Panc1 (cell line): Measurements from ENCODE around the gene GRIP1. TPM values are rescaled to one million over a fixed set of nuclear protein-coding genes. Genes with fewer than 3 reads are reported as not detected.

Experiments
- ATAC-seq: fragments of 200-7000 bp; cut with Tn5 transposase; 2 replicates; pipeline ENCODE4 v1.9.1; 2020; ENCODE audit warnings: mild to moderate bottlenecking, moderate library complexity
- BruUV-seq: library from RNA; stranded (reverse); fragments of 400-500 nt; replicated peaks from 2 replicates; lab custom pipeline; 2021; lab: Mats Ljungman, UMichigan
- CTCF ChIA-PET: fragments of 300-600 bp; sonication (Branson Sonifier 250); formaldehyde crosslinking; loops from one replicate; lab custom pipeline; 2022; ENCODE audit warnings: antibody characterized with exemption; lab: Charles Lee
- POLR2A ChIA-PET: fragments of 300-600 bp; sonication (Branson Sonifier 250); formaldehyde crosslinking; loops from one replicate; lab custom pipeline; 2022; ENCODE audit warnings: antibody characterized with exemption; lab: Charles Lee
- DNase-seq: peaks from one replicate; pipeline ENCODE4 v3.0.0-alpha.2; 2010; ENCODE audit warnings: low read depth, low spot score
- H3K27ac ChIP-seq: 2 replicates; pipeline ENCODE4 v1.5.1; 2011; ENCODE audit warnings: mild to moderate bottlenecking, low read length, inconsistent platforms
- H3K27me3 ChIP-seq: fragments of 200-500 bp; sonication (Bioruptor generic); 2 replicates; pipeline ENCODE4 v1.6.0; 2014; ENCODE audit warnings: low read length, inconsistent platforms; ENCODE audit not compliant: control insufficient read depth, insufficient read depth
- H3K36me3 ChIP-seq: fragments of 200-500 bp; sonication (Bioruptor generic); 2 replicates; pipeline ENCODE4 v1.5.1; 2014; ENCODE audit warnings: inconsistent platforms, mild to moderate bottlenecking, low read length, moderate library complexity; ENCODE audit not compliant: control insufficient read depth, insufficient read depth
- H3K4me1 ChIP-seq: 2 replicates; pipeline ENCODE4 v1.5.1; 2011; ENCODE audit warnings: inconsistent platforms, mild to moderate bottlenecking, low read length, moderate library complexity; ENCODE audit not compliant: control insufficient read depth, insufficient read depth
- H3K4me3 ChIP-seq, 2 experiments: 2 replicates each; pipeline ENCODE4 v1.5.1; 2011 to 2012; ENCODE audit warnings: low read depth in 2 of 2, low read length in 2 of 2, mild to moderate bottlenecking in 2 of 2, inconsistent platforms in 1 of 2, moderate library complexity in 1 of 2
- H3K9me3 ChIP-seq: fragments of 200-500 bp; sonication (Bioruptor generic); 2 replicates; pipeline ENCODE4 v1.5.1; 2014; ENCODE audit warnings: low read depth, mild to moderate bottlenecking, inconsistent platforms, low read length, moderate library complexity; ENCODE audit not compliant: control insufficient read depth, insufficient read depth
- POLR2AphosphoS5 ChIP-seq: IDR thresholded peaks from 2 replicates; pipeline ENCODE4 v1.6.1; 2012; ENCODE audit warnings: mild to moderate bottlenecking, low read depth, low read length, moderate library complexity
- SIN3A ChIP-seq: IDR thresholded peaks from 2 replicates; pipeline ENCODE4 v1.6.1; 2012; ENCODE audit warnings: low read depth, mild to moderate bottlenecking, low read length, moderate library complexity, borderline replicate concordance; ENCODE audit not compliant: insufficient read depth
- TCF7L2 ChIP-seq: IDR thresholded peaks from 2 replicates; pipeline ENCODE4 v1.6.1; 2011; ENCODE audit warnings: mild to moderate bottlenecking, low read depth, low read length, inconsistent platforms
- in situ Hi-C: cut with HindIII; loops from 2 replicates; pipeline ENCODE4 v1.10.0; 2016; ENCODE audit warnings: low sequenced_read_pairs, low pct_unique_long_range_greater_than_20kb
- intact Hi-C: fragments of 100-400 bp; cut with micrococcal nuclease; formaldehyde crosslinking; loops from one replicate; pipeline ENCODE4 v1.10.0; 2022; ENCODE audit not compliant: unreplicated experiment
- total RNA-seq: library from RNA; stranded (reverse); gene quantifications from one replicate; pipeline ENCODE4 v1.2.1, GENCODE V29; 2021; ENCODE audit not compliant: unreplicated experiment
- TF ChIP-seq, protein P1 (sequence below): fragments of 450-650 bp; IDR thresholded peaks from 2 replicates; pipeline ENCODE4 v1.5.1; 2017; ENCODE audit warnings: mild to moderate bottlenecking
- TF ChIP-seq, protein P2 (sequence below), 2 experiments: IDR thresholded peaks; 2 replicates each; pipeline ENCODE4 v1.6.1; 2011 to 2012; ENCODE audit warnings: low read depth in 2 of 2, control low read depth in 1 of 2, low read length in 1 of 2, mild to moderate bottlenecking in 1 of 2, moderate library complexity in 1 of 2; ENCODE audit not compliant: insufficient read depth in 1 of 2

GRIP1 gene
- total RNA-seq, 1 experiment from 2014 or later: 9.2 TPM

DNA sequence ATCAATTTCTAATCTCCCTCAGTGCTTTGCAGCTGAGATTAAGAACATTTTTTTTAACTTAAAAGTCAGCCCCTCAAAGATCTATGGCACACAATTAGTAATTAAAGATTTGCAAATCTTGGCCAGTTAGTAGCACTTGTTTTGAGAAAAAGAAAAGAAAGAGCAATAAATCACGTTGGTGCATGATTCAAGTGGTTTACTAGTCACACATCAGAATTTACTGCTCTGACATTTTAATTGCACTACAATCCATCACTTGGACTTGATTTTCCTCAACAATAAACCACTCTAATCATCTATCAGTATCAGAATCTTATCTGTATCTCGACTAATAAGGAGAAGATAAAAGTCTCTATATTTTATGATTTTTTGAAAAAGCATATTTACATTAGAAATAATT is 222.3 kb downstream of the GRIP1 start:
- Histone ChIP-seq H3K9me3 (no peaks in the 10 kb centered on the region), H3K27me3 (peaks cover 2% of the 10 kb centered on the region; the same call in 1 of the 2 replicates), H3K36me3 (no peaks in the 10 kb centered on the region), H3K27ac (no peak overlapping the region), H3K4me1 (no peaks in the 10 kb centered on the region), H3K4me3 (no peak overlapping the region)
- intact Hi-C loops (no loop called here), in situ Hi-C loops (no loop called here)
- ATAC-seq (no peak), DNase-seq (no peak)
- no peak for TF ChIP-seq POLR2AphosphoS5
- TF ChIP-seq, protein P1, sequence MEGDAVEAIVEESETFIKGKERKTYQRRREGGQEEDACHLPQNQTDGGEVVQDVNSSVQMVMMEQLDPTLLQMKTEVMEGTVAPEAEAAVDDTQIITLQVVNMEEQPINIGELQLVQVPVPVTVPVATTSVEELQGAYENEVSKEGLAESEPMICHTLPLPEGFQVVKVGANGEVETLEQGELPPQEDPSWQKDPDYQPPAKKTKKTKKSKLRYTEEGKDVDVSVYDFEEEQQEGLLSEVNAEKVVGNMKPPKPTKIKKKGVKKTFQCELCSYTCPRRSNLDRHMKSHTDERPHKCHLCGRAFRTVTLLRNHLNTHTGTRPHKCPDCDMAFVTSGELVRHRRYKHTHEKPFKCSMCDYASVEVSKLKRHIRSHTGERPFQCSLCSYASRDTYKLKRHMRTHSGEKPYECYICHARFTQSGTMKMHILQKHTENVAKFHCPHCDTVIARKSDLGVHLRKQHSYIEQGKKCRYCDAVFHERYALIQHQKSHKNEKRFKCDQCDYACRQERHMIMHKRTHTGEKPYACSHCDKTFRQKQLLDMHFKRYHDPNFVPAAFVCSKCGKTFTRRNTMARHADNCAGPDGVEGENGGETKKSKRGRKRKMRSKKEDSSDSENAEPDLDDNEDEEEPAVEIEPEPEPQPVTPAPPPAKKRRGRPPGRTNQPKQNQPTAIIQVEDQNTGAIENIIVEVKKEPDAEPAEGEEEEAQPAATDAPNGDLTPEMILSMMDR: no peak
- no peak for TF ChIP-seq SIN3A
- TF ChIP-seq, protein P2, sequence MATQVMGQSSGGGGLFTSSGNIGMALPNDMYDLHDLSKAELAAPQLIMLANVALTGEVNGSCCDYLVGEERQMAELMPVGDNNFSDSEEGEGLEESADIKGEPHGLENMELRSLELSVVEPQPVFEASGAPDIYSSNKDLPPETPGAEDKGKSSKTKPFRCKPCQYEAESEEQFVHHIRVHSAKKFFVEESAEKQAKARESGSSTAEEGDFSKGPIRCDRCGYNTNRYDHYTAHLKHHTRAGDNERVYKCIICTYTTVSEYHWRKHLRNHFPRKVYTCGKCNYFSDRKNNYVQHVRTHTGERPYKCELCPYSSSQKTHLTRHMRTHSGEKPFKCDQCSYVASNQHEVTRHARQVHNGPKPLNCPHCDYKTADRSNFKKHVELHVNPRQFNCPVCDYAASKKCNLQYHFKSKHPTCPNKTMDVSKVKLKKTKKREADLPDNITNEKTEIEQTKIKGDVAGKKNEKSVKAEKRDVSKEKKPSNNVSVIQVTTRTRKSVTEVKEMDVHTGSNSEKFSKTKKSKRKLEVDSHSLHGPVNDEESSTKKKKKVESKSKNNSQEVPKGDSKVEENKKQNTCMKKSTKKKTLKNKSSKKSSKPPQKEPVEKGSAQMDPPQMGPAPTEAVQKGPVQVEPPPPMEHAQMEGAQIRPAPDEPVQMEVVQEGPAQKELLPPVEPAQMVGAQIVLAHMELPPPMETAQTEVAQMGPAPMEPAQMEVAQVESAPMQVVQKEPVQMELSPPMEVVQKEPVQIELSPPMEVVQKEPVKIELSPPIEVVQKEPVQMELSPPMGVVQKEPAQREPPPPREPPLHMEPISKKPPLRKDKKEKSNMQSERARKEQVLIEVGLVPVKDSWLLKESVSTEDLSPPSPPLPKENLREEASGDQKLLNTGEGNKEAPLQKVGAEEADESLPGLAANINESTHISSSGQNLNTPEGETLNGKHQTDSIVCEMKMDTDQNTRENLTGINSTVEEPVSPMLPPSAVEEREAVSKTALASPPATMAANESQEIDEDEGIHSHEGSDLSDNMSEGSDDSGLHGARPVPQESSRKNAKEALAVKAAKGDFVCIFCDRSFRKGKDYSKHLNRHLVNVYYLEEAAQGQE (IDR thresholded peaks at IDR 0.05; ENCODE audit: insufficient read depth in 1 of 2, low read depth in 2 of 2, low read length in 1 of 2): no peak
- no peak for TF ChIP-seq TCF7L2
- CTCF ChIA-PET: no interaction called here
- POLR2A ChIA-PET: no interaction called here
- BruUV-seq: no TSS peak

DNA sequence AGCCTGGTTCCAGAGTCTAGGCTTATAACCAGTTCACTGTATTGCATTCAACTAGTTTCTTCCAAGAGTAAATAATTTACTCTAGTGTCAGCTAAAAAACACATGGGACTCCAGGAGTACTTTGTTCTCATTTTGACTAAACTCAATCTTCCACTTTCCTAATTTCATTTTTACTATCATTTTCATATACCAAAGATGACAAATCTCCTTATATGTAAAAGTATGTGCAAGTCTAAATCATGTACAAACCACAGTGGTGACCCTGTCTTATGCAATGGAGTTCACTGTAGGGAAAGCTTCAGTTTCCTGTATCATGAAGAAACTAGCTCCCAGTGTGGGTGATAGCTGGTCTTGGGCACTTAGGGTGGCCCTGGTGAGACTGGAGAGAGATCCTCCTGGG is 225.0 kb downstream of the GRIP1 start:
- ChIA-PET CTCF (no interaction called here), POLR2A (no interaction called here)
- intact Hi-C loops (no loop called here), in situ Hi-C loops (no loop called here)
- no peaks in the 10 kb centered on the region for H3K4me1 ChIP-seq
- no peaks in the 10 kb centered on the region for H3K9me3 ChIP-seq
- H3K4me3 ChIP-seq: no peak overlapping the region
- ATAC-seq: no peak
- no TSS peak for BruUV-seq
- TF ChIP-seq, protein P1: no peak
- TF ChIP-seq, protein P2 (IDR thresholded peaks at IDR 0.05; ENCODE audit: insufficient read depth in 1 of 2, low read depth in 2 of 2, low read length in 1 of 2): no peak
- TF ChIP-seq TCF7L2 (no peak), POLR2AphosphoS5 (no peak), SIN3A (no peak)
- no peak overlapping the region for H3K27ac ChIP-seq
- H3K36me3 ChIP-seq: no peaks in the 10 kb centered on the region
- 0 out of 2 replicates have a peak, but pooled peaks cover 2% of the 10 kb centered on the region for H3K27me3 ChIP-seq
- no peak for DNase-seq
